ENCODE results near the gene POLDIP3. TPM values are rescaled to one million over a fixed set of nuclear protein-coding genes. Genes with fewer than 3 reads are reported as not detected.
"Not testable (repeated sequence)": the region's sequence is repeated elsewhere in the genome, so short reads cannot be mapped to it uniquely, and the experiment has no call there.

Gene POLDIP3
- total RNA-seq, 6 experiments from 2014 or later, result 17.1 to 22.6 (median 21.1) TPM

DNA sequence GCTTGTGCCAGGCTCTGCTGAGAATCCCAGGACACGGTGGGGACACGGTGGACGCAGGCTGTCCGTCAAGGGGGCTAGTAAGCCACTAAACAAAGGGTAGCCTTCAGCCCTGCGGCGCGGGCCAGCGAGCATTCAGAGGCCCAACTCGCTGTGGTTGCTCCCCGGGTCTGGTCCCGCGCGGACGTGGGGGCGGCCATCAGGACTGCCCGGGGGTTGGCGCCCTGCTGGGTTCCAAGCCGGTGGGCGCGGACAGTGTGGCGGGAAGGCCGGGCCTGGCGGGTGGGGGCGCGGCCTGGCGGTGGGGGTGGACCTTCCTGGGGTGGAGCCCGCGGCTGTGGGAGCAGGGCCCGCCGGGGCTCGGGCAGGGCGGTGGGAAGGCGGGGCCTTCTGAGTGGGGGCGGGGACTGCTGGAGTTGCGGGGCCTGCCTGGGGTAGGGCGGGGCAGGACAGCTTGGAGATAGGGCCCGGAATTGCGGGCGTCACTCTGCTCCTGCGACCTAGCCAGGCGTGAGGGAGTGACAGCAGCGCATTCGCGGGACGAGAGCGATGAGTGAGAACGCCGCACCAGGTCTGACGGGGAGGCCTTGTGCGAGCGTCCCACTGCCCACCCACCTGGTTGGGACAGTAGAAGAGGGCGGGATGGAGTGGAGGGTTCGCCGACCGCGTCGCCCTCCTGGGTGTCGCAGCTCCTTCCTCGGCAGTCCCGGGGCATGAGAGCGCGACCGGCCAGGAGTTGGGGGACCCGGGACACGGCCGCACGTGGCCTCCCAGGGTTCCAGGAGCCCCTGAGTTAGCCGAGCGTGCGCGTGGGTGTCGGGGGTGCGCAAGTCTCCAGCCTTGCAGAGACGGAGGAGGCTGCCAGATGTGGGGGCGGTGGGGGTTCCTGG is 61.0 kb downstream of the POLDIP3 start, which contains the start of gene SERHL2:
Gene SERHL2 (plus strand): TSS at position 482 of the 887 bp plus-strand sequence. CDS start 65 bp downstream, at position 547.
- Histone ChIP-seq H3K4me1 (no peaks in the 10 kb centered on the region), H3K4me3 (peak within 1 kb of the TSS; percentile 35 to 59 (median 37)), H3K9me3 (no peaks in the 10 kb centered on the region), H3K36me3 (no peaks in the 10 kb centered on the region), H3K27ac (no peak within 1 kb of the TSS), H3K27me3 (no peaks in the 10 kb centered on the region)
- intact Hi-C loops (cut with DNase I), result no loop called here
- TF ChIP-seq POLR2A (IDR thresholded peaks at IDR 0.05) (peak; percentile 33), CTCF (IDR thresholded peaks at IDR 0.05) (no peak)
- WGBS (ENCODE audit: insufficient coverage, low coverage, low lambda C conversion rate, missing lambda C conversion rate), result 6% methylated on average over 20 of the region's 75 CpGs
- ATAC-seq, result peak; percentile 97 to 98 (median 98)
- DNase-seq, result peak; percentile 90 to 92 (median 92)

DNA sequence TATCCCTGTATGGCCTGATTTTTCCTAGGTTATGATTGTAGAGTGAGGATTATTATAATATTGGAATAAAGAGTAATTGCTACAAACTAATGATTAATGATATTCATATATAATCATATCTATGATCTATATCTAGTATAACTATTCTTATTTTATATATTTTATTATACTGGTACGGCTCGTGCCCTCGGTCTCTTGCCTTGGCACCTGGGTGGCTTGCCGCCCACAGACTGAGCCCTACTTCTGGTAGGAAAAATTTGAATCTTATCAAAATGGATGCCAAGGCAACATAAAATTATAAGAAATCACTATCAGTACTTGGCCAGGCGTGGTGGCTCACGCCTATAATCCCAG is 62.4 kb downstream of the POLDIP3 start:
- H3K4me1 ChIP-seq; H3K27ac ChIP-seq; H3K4me3 ChIP-seq; intact Hi-C loops (cut with DNase I); H3K27me3 ChIP-seq; DNase-seq; H3K9me3 ChIP-seq; H3K36me3 ChIP-seq; ATAC-seq: not testable (repeated sequence)
- WGBS (ENCODE audit: insufficient coverage, low coverage, low lambda C conversion rate, missing lambda C conversion rate), result 83% methylated on average over 6 of the region's 6 CpGs

DNA sequence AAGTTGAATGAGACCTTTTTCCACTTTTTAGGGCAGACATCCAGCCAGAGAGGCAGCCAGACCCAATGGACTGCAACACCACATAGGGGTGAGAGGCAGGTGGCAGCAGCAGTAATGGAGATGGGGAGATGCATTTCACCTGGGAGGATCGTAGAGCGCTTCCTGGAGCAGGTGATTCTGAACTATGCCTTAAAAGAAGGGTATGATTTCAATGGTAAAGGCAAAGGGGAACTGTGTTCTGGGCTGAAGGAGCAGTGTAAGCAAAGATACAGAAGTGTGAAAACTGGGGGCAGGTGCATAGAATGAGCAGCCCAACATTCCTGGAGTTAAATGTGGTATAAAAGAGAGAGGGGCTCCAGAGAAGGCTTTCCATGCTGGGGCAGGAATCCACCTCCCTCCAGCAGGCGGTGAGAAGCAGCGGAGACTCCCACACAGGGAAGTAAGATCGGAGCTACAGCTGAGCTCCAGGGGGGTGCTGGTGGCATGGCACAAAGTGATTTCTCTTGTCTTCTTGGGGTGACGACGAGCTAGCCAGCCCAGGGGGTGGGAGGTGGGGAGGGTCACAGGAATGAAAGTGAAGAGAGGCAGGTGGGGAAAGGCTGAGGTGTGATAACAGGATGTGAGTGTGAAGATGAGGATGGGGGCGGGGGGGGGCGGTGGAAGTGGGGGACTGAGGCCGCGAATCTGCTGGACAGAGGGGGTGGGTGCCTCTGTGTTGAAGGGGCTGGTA is 65.2 kb downstream of the POLDIP3 start:
- H3K27ac ChIP-seq, result no peak overlapping the region
- no peaks in the 10 kb centered on the region for H3K36me3 ChIP-seq
- H3K4me1 ChIP-seq, result no peaks in the 10 kb centered on the region
- H3K9me3 ChIP-seq, result no peaks in the 10 kb centered on the region
- DNase-seq (no peak), ATAC-seq (no peak)
- intact Hi-C loops (cut with DNase I), result no loop called here
- no peaks in the 10 kb centered on the region for H3K27me3 ChIP-seq
- WGBS (ENCODE audit: insufficient coverage, low coverage, low lambda C conversion rate, missing lambda C conversion rate), result 78% methylated on average over 11 of the region's 11 CpGs
- TF ChIP-seq CTCF (IDR thresholded peaks at IDR 0.05) (no peak), POLR2A (IDR thresholded peaks at IDR 0.05) (no peak)
- no peak overlapping the region for H3K4me3 ChIP-seq

GRCh38 chr22:42548597-42549330 is 65.9 kb downstream of the POLDIP3 start:
- ATAC-seq (no peak), DNase-seq (no peak)
- intact Hi-C loops (cut with DNase I), result no loop called here
- H3K4me3 ChIP-seq, result no peak overlapping the region
- H3K9me3 ChIP-seq, result no peaks in the 10 kb centered on the region
- no peak for TF ChIP-seq POLR2A (IDR thresholded peaks at IDR 0.05)
- H3K4me1 ChIP-seq, result no peaks in the 10 kb centered on the region
- no peaks in the 10 kb centered on the region for H3K36me3 ChIP-seq
- 76% methylated on average over 17 of the region's 19 CpGs for WGBS (ENCODE audit: insufficient coverage, low coverage, low lambda C conversion rate, missing lambda C conversion rate)
- no peaks in the 10 kb centered on the region for H3K27me3 ChIP-seq
- H3K27ac ChIP-seq, result no peak overlapping the region

DNA sequence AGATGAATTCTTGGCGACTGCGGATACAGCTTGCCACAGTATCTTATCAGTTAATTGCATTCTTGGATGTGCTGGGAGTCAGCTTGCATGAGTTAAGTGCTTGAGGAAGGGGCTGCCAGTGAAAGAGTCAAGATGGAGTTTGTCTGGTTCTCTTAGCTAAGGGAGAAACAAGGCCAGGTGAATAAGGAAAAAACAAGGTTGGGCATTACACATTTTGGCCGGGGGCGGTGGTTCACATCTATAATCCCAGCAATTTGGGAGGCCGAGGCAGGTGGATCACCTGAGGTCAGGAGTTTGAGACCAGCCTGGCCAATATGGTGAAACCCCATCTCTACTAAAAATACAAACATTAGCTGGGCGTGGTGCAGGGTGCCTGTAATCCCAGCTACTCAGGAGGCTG is 66.6 kb downstream of the POLDIP3 start:
- H3K4me3 ChIP-seq; H3K27ac ChIP-seq; H3K4me1 ChIP-seq; H3K36me3 ChIP-seq; intact Hi-C loops (cut with DNase I); H3K9me3 ChIP-seq; ATAC-seq; DNase-seq; H3K27me3 ChIP-seq: not testable (repeated sequence)
- WGBS (ENCODE audit: insufficient coverage, low coverage, low lambda C conversion rate, missing lambda C conversion rate), result 53% methylated on average over 6 of the region's 6 CpGs
